GM18861 (cell line): ENCODE results near the gene AFF2.

Experiments
- ATAC-seq: cut with Tn5 transposase; IDR thresholded peaks from one replicate; pipeline ENCODE4 v1.9.1; 2021; ENCODE audit not compliant: unreplicated experiment

Gene AFF2

GRCh38 chrX:148722966-148723365 is 222.5 kb downstream of the AFF2 start:
- ATAC-seq: no peak

GRCh38 chrX:148723551-148723950 is 223.1 kb downstream of the AFF2 start:
- no peak for ATAC-seq

- ATAC-seq: no peak
Observed at GRCh38 chrX:148728901-148729300, 228.5 kb downstream of the AFF2 start.

- ATAC-seq: no peak
Observed at GRCh38 chrX:148732743-148733142, 232.3 kb downstream of the AFF2 start.

- no peak for ATAC-seq
Observed at GRCh38 chrX:148741441-148741840, 241.0 kb downstream of the AFF2 start.

- ATAC-seq: no peak
Observed at GRCh38 chrX:148755111-148755510, 254.7 kb downstream of the AFF2 start.

- ATAC-seq: no peak
Observed at GRCh38 chrX:148763896-148764295, 263.5 kb downstream of the AFF2 start.

GRCh38 chrX:148768296-148768695 is 267.9 kb downstream of the AFF2 start:
- no peak for ATAC-seq

- ATAC-seq: no peak
Observed at GRCh38 chrX:148771440-148771839, 271.0 kb downstream of the AFF2 start.

- no peak for ATAC-seq
Observed at GRCh38 chrX:148774276-148774675, 273.9 kb downstream of the AFF2 start.

- no peak for ATAC-seq
Observed at GRCh38 chrX:148784137-148784536, 283.7 kb downstream of the AFF2 start.

GRCh38 chrX:148784856-148785255 is 284.4 kb downstream of the AFF2 start:
- no peak for ATAC-seq

GRCh38 chrX:148785256-148785655 is 284.8 kb downstream of the AFF2 start:
- ATAC-seq: no peak

- ATAC-seq: no peak
Observed at GRCh38 chrX:148788449-148788848, 288.0 kb downstream of the AFF2 start.

- no peak for ATAC-seq
Observed at GRCh38 chrX:148794350-148794749, 293.9 kb downstream of the AFF2 start.

GRCh38 chrX:148804579-148805355 is 304.4 kb downstream of the AFF2 start:
- no peak for ATAC-seq

- ATAC-seq: no peak
Observed at GRCh38 chrX:148806145-148806870, 305.9 kb downstream of the AFF2 start.

GRCh38 chrX:148808833-148809232 is 308.4 kb downstream of the AFF2 start:
- no peak for ATAC-seq

- no peak for ATAC-seq
Observed at GRCh38 chrX:148811236-148811635, 310.8 kb downstream of the AFF2 start.

GRCh38 chrX:148813422-148813821 is 313.0 kb downstream of the AFF2 start:
- ATAC-seq: no peak

GRCh38 chrX:148813967-148814366 is 313.6 kb downstream of the AFF2 start:
- ATAC-seq: no peak

- no peak for ATAC-seq
Observed at GRCh38 chrX:148815218-148815961, 315.0 kb downstream of the AFF2 start.
